Lung (tissue), 12 donors: Measurements from ENCODE around the gene NLGN1. TPM values are rescaled to one million over a fixed set of nuclear protein-coding genes. Genes with fewer than 3 reads are reported as not detected.

Experiments
- ATAC-seq: fragments of 200-7000 bp; cut with Tn5 transposase; one replicate; pipeline ENCODE4 v1.9.1; 2020; ENCODE audit warnings: moderate number of reproducible peaks; ENCODE audit not compliant: insufficient read depth, low FRiP score
- DNase-seq, 3 donors: peaks; one replicate each; pipeline ENCODE4 v3.0.0-alpha.2; 2013 to 2017
- H3K27ac ChIP-seq, 2 donors: one replicate each; pipeline ENCODE4 v1.5.1; 2013; ENCODE audit warnings: mild to moderate bottlenecking in 2 of 2, moderate library complexity in 2 of 2, control low read depth in 1 of 2, inconsistent platforms in 1 of 2, low read depth in 1 of 2, low read length in 1 of 2
- H3K27me3 ChIP-seq, 3 donors: one replicate each; pipeline ENCODE4 v1.5.1; 2013; ENCODE audit warnings: low read length in 2 of 3; ENCODE audit not compliant: control insufficient read depth in 3 of 3, insufficient read depth in 3 of 3
- H3K36me3 ChIP-seq, 4 donors: one replicate each; pipeline ENCODE4 v1.5.1; 2013; ENCODE audit warnings: low read length in 4 of 4, mild to moderate bottlenecking in 1 of 4, moderate library complexity in 1 of 4; ENCODE audit not compliant: control insufficient read depth in 4 of 4, insufficient read depth in 4 of 4
- H3K4me1 ChIP-seq, 5 donors: one replicate each; pipeline ENCODE4 v1.5.1; 2013; ENCODE audit warnings: low read length in 5 of 5, mild to moderate bottlenecking in 2 of 5, moderate library complexity in 1 of 5; ENCODE audit not compliant: control insufficient read depth in 5 of 5, insufficient read depth in 5 of 5
- H3K4me3 ChIP-seq: one replicate; pipeline ENCODE4 v1.5.1; 2013; ENCODE audit warnings: mild to moderate bottlenecking, control low read depth, moderate library complexity
- H3K9ac ChIP-seq, 2 donors: one replicate each; pipeline ENCODE4 v1.5.1; 2013; ENCODE audit warnings: low read length in 2 of 2, control low read depth in 1 of 2; ENCODE audit not compliant: insufficient read depth in 1 of 2
- H3K9me3 ChIP-seq, 4 donors: one replicate each; pipeline ENCODE4 v1.5.1; 2013; ENCODE audit warnings: low read length in 3 of 4, mild to moderate bottlenecking in 1 of 4, moderate library complexity in 1 of 4; ENCODE audit not compliant: control insufficient read depth in 4 of 4, insufficient read depth in 3 of 4
- CTCF ChIP-seq: IDR thresholded peaks from 2 replicates; pipeline ENCODE4 v1.5.1; 2012; ENCODE audit warnings: mild to moderate bottlenecking; ENCODE audit errors: control extremely low read depth, extremely low read depth
- WGBS, 2 donors: extraction: QIAGEN DNeasy Blood & Tissue Kit; methylation state at CpG; one replicate each; pipeline ENCODE4 v1.1.7; 2013; 5-methylcytosine and 5-hydroxymethylcytosine counted together
- polyA plus RNA-seq, 2 donors: library from polyadenylated mRNA; stranded (reverse); fragments of 200-250 nt; gene quantifications; one replicate each; pipeline ENCODE4 v1.2.1, GENCODE V29; 2013
- total RNA-seq, 2 donors: library from RNA; depleted of rRNA in 1 of 2; stranded (reverse); fragments of >200 nt in 1 of 2; gene quantifications; one replicate each; pipeline ENCODE4 v1.2.1, GENCODE V29; 2014 to 2021
- donor health status: control.
- donor health status: control.
- donor health status: Bipolar disorder and iron deficiency.
- donor health status: healthy.
- donor health status: DM: yes; HTN: yes; CAD: no.

Gene NLGN1
- total and polyA plus RNA-seq, 4 donors: 0.24 to 22.2 (median 1.9) TPM

- DNase-seq (no peak), ATAC-seq (no peak)
- no peak for TF ChIP-seq CTCF
- Histone ChIP-seq H3K27me3 (no peaks in the 10 kb centered on the region), H3K9me3 (no peaks in the 10 kb centered on the region), H3K4me3 (no peak overlapping the region), H3K27ac (no peak overlapping the region), H3K4me1 (no peaks in the 10 kb centered on the region), H3K9ac (no peak overlapping the region), H3K36me3 (no peaks in the 10 kb centered on the region)
- 58 to 64% methylated on average over 6 of the region's 6 CpGs for WGBS, 2 donors
These were observed 428.9 kb downstream of the NLGN1 start for GRCh38 chr3:173826416-173826815.

DNA sequence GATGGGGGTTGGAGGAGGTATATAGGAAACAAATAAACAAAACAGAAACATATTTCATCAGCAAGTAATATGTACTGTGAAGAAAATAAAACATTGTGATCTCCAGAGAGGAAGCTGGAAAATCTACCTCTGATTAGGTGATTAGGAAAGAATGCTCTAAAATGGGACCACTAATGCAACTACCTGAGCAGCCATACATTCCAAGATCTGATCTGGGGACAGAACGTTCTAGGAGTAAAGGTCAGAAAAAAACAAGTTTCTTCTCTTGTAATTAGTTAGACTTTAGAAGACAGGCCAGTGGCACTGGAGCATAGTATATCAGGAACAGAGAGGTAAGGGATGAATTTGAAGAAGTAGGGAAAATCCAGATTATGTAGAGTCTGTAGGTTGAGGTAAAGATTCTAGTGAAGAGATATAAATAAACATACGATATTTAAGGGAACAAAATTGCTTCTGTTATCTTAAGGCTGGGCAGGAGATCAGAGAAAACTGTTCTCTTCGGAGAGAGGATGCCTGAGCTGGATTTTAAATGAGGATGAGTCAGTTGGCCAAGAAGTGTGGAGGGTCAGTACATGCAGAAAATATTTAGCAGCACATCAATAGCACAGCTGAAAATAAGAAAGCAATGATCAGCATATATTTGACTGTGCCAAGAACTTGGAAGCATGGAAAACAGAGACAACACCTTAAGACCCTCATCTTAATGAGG, 429.5 kb downstream of the NLGN1 start:
- 35 to 45% methylated on average over 3 of the region's 3 CpGs for WGBS, 2 donors
- Histone ChIP-seq H3K27me3 (no peaks in the 10 kb centered on the region), H3K27ac (no peak overlapping the region), H3K9me3 (no peaks in the 10 kb centered on the region), H3K4me1 (no peaks in the 10 kb centered on the region), H3K9ac (no peak overlapping the region), H3K36me3 (no peaks in the 10 kb centered on the region), H3K4me3 (no peak overlapping the region)
- ATAC-seq: no peak
- peak in 2 of 3 donors; percentile 10 to 37 for DNase-seq
- no peak for TF ChIP-seq CTCF

GRCh38 chr3:173838644-173839043, 441.1 kb downstream of the NLGN1 start:
- ATAC-seq (no peak), DNase-seq (no peak)
- 83 to 85% methylated on average over 4 of the region's 4 CpGs for WGBS, 2 donors
- Histone ChIP-seq H3K36me3 (no peaks in the 10 kb centered on the region), H3K9ac (no peak overlapping the region), H3K27me3 (no peaks in the 10 kb centered on the region), H3K27ac (no peak overlapping the region), H3K4me3 (no peak overlapping the region), H3K4me1 (no peaks in the 10 kb centered on the region), H3K9me3 (no peaks in the 10 kb centered on the region)
- no peak for TF ChIP-seq CTCF

DNA sequence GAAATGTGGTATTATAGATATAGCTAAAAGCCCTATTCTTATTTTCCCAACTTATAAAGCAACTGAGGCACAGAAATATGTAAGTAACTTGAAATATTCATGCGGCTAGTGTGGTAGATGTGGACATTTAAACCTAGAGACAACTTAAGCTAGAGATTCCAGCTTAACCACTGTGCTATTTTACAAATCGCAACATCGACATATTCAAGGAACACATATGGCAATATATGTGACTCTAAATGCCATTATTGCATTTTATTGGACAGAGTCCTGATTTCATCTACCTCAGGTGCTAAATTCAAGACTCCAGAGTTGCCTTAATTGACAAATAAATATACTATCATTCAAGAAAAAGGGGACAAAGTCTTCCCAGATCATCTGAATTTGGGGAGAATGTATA, 442.3 kb downstream of the NLGN1 start:
- Histone ChIP-seq H3K4me3 (no peak overlapping the region), H3K4me1 (no peaks in the 10 kb centered on the region), H3K27ac (no peak overlapping the region), H3K9ac (no peak overlapping the region), H3K36me3 (no peaks in the 10 kb centered on the region), H3K27me3 (no peaks in the 10 kb centered on the region), H3K9me3 (no peaks in the 10 kb centered on the region)
- no peak for TF ChIP-seq CTCF
- DNase-seq (no peak), ATAC-seq (no peak)
- WGBS, 2 donors: 63 to 65% methylated on average over 3 of the region's 3 CpGs
